HG02571 (cell line): Measurements from ENCODE around the gene GFI1B.
"Not testable (repeated sequence)": the region's sequence is repeated elsewhere in the genome, so short reads cannot be mapped to it uniquely, and the experiment has no call there.

ENCODE experiments used
- ATAC-seq: cut with Tn5 transposase; IDR thresholded peaks from one replicate; pipeline ENCODE4 v1.9.1; 2021; ENCODE audit warnings: mild to moderate bottlenecking, moderate library complexity; ENCODE audit not compliant: unreplicated experiment

The GFI1B gene

DNA sequence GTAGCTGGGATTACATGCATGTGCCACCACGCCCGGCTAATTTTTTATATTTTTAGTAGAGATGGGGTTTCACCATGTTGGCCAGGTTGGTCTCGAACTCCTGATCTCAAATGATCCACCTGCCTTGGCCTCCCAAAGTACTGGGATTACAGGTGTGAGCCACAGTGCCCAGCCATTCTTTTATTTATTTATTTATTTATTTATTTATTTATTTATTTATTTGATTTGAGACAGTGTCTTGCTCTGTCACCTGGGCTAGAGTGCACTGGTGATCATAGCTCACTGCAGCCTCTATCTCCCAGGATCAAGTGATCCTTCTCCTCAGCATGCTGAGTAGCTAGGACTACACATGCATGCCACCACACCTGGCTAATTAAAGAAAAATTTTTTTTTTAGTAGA, 10.6 kb upstream of the GFI1B start:
- not testable (repeated sequence) for ATAC-seq

DNA sequence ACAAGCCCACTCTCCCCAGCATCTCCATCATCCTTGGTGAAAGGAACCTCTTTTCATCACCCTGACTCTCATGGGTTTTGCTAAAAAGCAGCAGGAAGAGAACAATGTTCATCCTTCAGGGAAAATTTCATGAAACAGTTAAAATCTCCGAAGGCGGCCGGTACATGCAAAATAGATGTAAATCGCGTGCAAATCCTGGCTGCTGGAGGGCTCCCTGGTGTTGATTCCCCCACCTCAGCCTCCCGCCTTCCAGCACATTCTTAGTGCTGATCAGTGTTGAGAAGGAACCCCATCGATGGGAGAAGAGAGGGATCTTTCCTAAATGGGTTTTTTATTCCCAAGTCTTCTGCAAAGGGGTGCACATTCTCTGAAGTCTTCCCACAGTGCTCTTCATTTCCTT, 8.7 kb upstream of the GFI1B start:
- ATAC-seq, result no peak

DNA sequence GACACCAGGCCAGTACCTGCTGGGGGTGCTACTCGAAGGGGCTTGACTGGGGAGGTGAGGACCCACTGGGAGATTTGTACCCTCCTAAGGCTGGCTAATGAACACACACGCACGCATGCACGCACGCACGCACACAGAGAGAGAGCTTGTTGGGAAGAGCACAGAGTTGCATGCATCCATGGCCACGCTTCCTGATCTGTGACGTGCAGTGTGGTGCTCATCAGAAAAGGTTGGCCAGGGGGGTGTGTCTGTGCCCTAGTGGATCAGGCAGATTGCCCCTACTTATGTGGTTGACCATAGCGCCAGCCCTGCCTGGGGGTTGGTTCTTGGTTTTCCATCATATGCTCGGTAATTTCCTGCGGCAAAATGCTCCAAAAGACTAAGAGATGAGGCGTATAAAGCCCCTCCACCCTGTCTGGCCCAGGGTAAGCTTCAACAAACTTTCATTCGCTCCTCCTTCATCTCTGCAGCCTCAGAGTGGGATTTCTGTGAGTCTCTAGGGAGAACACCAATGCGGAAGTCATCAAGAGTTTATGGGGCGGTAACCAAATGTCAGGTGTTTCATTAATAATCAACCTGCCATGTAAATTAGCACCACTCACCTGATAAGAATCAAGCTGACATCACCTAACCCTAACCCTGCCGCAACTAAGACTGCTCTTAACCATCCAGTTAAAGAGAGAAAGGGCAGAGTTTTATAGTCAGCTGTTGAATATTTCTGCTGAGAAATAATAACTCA, 8.0 kb upstream of the GFI1B start:
- ATAC-seq, result no peak

DNA sequence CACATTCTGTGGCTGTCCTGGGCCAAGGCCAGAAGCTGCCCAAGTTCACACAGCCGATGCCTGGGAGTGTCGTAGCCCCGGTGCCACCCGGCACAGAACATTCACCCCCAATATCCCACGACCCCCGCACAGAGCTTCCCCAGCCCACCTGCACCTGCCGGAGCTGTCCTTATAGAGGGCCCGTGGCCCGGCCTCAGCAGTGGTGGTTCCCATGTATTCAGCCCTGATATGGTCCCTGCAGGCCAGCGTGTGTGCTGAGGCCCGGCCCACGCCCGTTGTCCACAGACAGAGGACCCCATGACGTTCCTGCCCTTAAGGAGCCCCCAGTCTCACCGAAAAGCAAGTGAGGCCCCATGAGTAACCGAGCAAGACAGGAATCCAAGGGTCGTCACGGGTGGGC, 5.3 kb upstream of the GFI1B start:
- ATAC-seq, result no peak

DNA sequence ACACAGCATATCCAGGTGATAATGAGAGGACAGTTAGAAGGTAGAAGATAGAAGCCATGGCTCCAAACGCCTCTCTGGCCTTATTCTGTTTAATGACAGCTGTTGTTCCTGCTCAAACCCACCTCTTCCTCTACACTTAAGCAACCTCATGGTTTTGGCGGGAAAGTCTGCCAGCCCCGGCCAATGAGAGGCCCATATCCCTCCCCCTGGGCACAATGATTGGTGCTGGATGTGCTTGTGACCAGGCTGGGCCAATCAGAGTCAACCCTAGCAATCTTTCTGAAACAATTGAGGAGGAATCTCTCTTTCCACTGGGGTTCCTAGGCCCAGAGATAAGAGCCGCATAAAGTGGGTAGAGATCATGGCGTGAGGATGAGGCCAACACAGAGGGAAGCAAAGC, 4.8 kb upstream of the GFI1B start:
- ATAC-seq, result no peak

DNA sequence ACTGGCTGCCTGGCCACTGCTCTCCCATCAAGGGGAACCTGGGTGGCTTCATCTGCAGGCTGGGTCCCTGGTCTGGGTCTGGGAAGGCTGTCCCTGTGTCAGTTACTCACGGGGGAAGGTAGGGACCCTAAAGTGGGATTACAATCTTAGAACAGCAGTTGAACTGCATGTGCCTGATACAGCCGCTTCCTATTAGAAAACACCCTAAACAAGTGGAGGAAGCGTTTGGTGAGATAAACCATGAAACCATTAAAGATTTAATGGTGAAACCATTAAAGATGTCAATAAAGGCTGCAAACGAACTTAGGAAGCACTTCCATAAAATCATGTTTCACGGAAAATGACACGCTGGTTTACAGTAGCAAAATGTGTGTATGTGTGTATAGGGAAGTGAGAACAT, 2.5 kb upstream of the GFI1B start:
- no peak for ATAC-seq

DNA sequence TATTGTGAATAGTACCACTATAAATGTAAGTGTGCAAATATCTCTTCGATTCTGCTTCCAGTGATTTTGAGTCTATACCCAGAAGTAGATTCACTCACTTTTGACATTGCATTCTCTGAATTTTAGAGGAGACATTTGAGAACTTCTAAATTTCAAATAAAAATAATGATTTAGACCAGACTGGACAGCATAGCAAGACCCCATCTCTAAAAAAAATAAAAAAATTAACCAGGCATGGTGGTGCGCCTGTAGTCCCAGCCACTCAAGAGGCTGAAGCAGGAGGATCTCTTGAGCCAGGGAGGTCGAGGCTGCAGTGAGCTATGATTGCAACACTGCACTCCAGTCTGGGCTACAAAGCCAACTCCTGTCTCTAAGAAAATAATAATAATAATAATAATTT, 1.9 kb upstream of the GFI1B start:
- no peak for ATAC-seq

DNA sequence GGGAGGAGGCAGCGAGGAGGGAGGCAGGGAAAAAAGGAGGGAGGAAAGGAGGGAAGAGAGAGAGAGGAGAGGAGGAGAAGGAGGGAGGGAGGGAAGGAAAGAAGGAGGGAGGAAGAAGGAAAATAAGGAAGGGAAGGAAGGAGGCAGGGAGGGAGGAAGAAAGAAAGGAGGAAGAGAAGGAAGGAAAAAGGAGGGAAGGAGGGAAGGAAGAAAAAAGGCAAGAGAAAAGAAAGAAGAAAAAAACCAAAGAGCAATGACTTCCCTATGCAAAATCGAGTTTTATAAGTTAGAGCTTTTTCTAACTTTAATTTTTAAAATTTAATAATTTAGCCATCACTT, 413 bp upstream of the GFI1B start:
- no peak for ATAC-seq

DNA sequence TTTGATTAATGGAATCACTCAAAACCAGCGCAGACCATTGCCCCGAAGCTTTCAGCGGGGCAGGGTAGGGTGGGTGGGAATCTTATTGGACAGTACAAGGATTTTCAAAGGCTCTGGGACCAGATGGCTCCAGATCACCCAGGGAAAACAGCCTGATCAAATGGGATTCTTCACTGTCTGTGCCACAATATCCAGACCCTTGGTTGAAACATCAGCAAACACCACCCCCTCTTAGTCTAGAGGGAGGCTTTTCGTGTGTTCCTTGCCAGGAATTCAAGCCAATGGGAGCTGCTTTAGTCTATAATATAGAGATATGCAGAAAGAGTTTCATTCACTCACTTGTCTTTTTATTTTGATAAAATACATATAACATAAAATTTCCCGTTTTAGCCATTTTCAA, 1.7 kb downstream of the GFI1B start:
- ATAC-seq, result no peak

DNA sequence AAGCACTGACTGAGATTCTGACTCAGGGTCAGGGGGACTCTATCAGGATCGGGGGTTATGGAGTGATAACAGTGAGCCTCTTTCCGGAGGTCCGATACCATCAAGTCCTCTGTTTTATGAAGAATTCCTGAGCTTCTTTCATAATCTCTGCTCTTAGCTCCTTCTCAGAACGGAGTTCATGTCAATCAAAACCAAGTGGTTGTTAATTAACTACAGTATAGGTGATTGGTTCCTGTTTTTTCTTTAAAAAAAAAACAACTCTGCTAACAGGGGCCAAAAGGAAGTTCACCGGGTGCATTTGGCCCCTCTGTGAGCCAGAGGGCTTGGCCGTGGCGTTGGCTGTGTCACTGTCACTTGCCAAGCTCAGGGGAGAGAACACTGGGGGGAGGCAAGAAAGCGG, 4.0 kb downstream of the GFI1B start:
- no peak for ATAC-seq

DNA sequence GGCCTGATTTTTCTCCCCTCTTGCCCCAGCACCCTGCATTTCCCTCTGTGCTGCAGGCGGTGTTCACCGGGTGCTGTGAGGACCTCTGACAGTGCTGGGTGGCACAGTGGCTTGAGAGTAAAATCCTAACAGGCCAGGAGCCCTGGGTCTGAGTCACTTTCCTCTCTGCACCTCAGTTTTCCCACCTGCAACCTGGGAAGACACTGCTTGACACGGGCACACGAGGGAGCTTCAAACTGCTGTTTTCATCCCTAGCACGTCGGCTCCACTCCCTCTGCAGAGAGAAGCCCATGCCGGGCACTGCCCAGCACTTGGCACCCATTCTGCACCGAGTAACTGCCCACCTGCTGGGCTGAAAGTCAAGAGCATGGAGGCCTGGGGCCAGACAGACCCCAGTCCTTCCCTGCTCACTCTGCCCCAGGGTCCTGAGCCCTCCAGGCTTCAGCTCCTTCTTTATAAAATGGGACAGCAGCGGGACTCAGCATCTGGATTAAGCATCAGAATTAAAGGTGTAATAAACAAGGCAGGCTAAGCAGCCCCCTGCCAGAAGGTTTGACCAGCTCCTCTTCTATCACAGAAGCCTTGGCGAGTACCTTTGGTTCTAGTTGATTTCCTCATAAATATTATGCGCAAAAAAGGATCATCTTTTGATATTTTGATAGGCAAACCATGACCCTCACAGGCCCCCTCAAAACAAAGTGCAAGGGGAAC, 5.2 kb downstream of the GFI1B start:
- ATAC-seq, result no peak

DNA sequence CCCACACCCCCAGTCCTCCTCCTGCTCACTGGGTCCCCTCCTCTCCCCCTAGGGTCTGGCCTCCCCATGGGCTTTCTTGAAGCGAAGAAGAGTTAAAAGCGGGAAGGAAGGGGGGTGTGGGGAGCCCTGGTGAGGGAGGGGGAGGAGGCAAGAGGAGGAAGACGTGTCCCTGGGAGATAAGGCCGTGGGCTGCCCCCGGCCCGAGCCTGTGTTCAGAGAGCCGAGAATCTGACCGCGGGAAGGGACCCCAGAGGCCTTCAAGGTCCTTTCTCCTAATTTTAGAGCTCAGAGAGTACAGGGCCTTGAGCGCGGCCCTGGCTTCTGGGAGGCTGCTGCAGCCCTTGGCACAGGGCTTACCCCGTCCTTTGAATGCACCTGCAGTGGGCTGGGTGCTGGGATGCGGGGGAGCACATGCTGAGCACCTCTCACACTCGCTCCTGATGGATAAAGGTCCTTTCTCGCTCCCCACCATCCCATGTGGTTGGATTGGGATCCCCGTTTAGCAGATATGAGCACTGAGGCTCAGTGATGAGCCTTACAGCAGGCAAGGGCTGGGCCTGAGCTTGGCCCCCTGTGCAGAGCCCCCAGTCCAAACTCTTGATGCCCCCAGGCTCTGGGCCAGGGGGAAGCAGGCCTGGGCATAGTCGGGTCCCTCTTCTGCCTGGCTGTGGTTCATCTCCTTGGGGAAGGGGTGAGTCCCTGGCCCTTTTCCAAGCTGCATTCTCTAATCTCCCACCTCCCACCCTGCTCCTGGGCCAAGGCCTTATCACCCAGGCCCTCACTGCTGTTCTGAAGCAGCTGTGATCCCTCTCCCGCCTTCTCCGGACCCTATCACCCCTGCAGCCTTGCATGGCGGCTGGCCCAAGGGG, 5.9 kb downstream of the GFI1B start:
- no peak for ATAC-seq

DNA sequence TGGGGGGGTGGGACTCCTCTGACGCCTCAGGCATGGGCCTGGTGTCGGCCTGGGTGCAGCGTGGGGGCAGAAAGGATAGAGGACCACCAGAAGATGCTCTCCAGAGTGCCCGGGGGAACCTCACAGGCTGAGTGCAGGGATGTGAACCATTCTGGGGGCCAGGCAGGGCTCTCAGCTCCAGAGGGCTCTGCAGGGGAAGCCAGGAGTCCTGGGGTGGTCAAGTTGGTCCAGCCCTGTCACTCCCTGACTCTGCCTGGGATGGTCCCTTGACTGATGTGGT, 6.5 kb downstream of the GFI1B start:
- ATAC-seq, result no peak

DNA sequence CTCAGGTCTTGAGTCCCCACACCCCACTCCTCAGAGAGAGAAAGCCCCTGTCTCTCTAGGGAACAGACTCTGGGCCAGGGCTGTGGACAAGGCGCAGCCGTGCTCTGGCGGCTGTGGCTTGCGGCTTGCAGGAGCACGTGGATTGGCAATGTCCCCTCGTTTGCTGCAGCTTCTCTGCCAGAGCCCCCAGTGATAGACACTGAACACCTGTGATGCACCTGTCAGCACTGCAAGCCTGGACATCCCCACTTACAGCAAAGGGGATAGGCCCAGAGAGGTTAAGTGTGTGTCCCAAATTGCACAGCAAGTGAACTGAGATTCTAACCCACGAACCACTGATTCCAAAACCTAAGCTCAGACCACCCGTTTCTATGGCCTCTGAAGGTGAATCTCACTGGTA, 7.0 kb downstream of the GFI1B start:
- ATAC-seq, result no peak

DNA sequence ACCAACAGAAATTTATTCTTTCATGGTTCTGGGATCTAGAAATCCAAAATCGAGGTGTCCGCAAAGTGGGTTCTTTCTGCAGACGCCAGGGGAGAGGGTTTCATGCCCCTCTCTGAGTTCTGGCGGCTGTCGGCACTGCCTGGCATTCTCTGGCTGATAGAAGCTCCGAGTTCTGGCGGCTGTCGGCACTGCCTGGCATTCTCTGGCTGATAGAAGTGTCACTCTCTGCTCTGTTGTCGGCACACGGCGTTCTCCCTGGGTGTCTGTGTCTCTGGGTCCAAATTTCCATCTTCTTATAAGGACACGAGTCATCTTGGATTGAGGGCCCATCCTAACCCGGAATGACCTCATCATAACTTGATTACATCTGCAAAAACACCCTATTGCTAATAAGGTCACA, 7.6 kb downstream of the GFI1B start:
- ATAC-seq, result no peak

DNA sequence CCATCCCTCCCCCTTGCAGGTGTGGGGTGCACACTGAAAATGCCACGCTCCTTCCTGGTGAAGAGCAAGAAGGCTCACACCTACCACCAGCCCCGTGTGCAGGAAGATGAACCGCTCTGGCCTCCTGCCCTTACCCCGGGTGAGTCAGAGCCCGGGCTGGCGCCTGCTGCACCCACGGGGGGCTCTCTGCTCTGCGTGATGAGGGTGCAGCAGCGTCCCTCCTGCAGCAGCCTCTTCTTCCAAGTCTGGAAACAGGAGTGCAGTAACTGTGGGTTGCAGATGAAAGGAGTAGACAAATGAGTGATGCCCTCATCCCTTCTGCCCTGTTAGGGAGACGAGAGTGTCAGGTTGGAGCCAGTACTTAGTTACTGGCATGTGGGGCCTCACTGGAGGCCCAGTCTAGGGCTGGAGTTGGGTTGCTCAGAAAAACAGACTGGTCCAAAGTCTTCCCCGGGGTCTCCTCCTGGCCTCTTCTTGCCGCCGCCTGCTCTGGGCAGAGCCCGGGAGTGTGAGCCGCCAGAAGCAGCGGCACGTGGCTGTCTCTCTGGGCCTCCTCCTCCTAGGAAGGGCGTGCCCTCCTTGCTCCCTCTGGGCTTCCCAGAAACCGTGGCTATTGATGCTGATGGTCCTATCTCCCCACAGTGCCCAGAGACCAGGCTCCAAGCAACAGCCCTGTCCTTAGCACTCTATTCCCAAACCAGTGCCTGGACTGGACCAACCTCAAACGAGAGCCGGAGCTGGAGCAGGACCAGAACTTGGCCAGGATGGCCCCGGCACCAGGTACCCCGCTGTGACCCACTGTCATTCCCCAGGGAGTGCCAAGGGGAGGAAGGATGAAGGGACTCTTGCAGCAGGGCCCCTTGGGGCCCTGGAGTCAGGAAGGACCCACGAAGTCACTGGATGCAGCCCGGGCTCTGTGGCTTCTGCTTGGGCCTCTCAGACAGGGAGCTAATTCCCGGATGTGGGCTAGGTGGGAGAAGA, 8.4 kb downstream of the GFI1B start:
- no peak for ATAC-seq

DNA sequence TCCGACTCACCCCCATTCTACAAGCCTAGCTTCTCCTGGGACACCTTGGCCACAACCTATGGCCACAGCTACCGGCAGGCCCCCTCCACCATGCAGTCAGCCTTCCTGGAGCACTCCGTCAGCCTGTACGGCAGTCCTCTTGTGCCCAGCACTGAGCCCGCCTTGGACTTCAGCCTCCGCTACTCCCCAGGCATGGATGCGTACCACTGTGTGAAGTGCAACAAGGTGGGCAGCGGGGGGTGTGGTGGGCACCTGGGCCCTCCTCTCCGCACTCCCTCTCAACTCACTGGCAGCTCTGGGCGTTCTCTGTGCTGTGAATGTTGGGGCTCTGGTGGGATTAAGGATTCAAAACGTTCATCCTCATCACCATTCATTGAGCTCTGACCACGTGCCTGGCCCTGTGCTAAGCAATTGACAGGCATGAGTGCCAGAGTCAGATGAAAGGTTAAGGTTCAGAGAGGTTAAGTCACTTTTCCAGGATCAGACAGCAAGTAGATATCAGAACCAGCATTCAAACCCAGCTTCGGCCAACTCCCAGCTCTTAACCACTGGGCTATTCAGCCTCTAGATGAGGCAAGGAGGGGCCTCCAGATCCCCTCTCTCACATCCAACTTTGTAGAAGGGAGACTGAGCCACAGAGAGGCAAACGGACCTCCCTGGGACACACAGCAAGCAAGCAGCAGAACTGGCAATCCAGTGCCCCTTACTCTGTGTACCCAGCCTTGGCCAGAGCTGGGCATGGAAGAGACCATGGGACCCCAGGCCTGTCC, 9.9 kb downstream of the GFI1B start:
- no peak for ATAC-seq

DNA sequence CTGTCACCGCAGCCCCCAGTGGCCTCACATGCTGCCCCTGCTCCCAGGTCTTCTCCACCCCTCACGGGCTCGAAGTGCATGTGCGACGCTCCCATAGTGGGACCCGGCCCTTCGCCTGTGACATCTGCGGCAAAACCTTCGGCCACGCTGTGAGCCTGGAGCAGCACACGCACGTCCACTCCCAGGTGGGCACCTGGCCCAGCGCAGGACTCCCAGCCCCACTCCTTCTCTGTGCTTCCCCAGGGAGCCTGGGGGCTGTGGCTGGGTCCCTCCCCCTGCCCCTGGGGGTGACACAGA, 10.5 kb downstream of the GFI1B start:
- ATAC-seq, result no peak

DNA sequence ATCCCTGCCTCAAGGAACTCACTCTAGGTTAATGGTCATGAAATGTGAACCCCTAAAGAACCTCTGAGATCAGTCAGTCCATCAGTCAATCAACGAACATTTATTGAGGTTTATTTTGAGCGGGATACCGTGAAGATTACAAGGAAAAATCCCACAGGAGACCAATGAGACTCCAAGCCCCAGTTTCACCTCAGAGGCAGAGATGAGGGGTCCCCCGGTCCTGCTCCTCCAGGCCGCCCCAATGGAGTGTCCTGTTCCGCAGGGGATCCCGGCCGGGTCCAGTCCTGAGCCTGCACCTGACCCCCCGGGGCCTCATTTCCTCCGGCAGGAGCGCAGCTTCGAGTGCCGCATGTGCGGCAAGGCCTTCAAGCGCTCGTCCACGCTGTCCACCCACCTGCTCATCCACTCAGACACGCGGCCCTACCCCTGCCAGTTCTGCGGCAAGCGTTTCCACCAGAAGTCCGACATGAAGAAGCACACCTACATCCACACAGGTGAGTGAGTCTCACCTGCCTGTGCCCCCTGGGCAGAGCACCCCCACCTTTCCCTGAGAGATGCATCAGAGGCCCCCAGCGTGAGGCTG, 11.0 kb downstream of the GFI1B start:
- no peak for ATAC-seq

DNA sequence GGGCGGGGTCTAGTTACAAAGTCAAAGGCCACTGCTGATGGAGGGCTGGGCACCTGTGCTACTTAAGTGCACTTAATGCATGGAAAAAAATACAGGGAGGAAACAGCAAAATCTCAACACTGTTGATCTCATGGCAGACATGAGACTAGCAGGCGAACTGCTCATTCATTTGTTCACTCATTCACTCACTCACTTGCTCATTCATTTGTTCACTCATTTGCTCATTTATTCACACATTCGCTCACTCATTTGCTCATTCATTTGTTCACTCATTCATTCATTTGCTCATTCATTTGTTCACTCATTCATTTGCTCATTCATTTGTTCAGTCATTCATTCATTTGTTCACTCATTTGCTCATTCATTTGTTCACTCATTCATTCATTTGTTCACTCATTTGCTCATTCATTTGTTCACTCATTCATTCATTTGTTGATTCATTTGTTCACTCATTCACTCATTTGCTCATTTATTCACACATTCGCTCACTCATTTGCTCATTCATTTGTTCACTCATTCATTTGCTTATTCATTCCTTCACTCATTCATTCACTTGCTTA, 11.6 kb downstream of the GFI1B start:
- not testable (repeated sequence) for ATAC-seq
